Spleen (tissue), 11 donors: ENCODE data around the gene PRKRIP1. TPM values are rescaled to one million over a fixed set of nuclear protein-coding genes. Genes with fewer than 3 reads are reported as not detected.
"Not testable (repeated sequence)": the region's sequence is repeated elsewhere in the genome, so short reads cannot be mapped to it uniquely, and the experiment has no call there.

Source experiments
- DNase-seq: peaks from one replicate; pipeline ENCODE4 v3.0.0-alpha.2; 2020
- H3K27ac ChIP-seq, 8 donors: fragments of 200-600 bp; sonication (generic) in 7 of 8; 1 replicate in 4 of 8; 2 replicates in 4 of 8; pipeline versions ENCODE4 v1.5.0 to v1.8.0; 2016 to 2021; ENCODE audit warnings: inconsistent platforms in 4 of 8, mild to moderate bottlenecking in 4 of 8, moderate library complexity in 1 of 8
- H3K27me3 ChIP-seq, 7 donors: fragments of 200-600 bp; sonication (generic) in 6 of 7; replicated peaks in 1 of 7; 1 replicate in 4 of 7; 2 replicates in 3 of 7; pipeline versions ENCODE4 v1.5.0 to v1.8.0; 2016 to 2021; ENCODE audit warnings: inconsistent platforms in 3 of 7, mild to moderate bottlenecking in 1 of 7
- H3K36me3 ChIP-seq, 6 donors: fragments of 200-600 bp; sonication (generic) in 5 of 6; 1 replicate in 4 of 6; 2 replicates in 2 of 6; pipeline versions ENCODE4 v1.5.0 to v1.8.0; 2016 to 2021; ENCODE audit warnings: inconsistent platforms in 2 of 6
- H3K4me1 ChIP-seq, 6 donors: fragments of 200-600 bp; sonication (generic) in 5 of 6; 1 replicate in 3 of 6; 2 replicates in 3 of 6; pipeline versions ENCODE4 v1.5.0 to v1.8.0; 2016 to 2021; ENCODE audit warnings: inconsistent platforms in 3 of 6
- H3K4me3 ChIP-seq, 8 donors: fragments of 200-600 bp; sonication (generic) in 7 of 8; 1 replicate in 4 of 8; 2 replicates in 4 of 8; pipeline versions ENCODE4 v1.5.0 to v1.8.0; 2016 to 2021; ENCODE audit warnings: inconsistent platforms in 4 of 8, mild to moderate bottlenecking in 4 of 8, moderate library complexity in 2 of 8
- H3K9me3 ChIP-seq, 8 donors: fragments of 200-600 bp; sonication (generic) in 7 of 8; 1 replicate in 4 of 8; 2 replicates in 4 of 8; pipeline versions ENCODE4 v1.5.0 to v1.8.0; 2016 to 2021; ENCODE audit warnings: inconsistent platforms in 4 of 8
- CTCF ChIP-seq, 11 experiments: fragments of 200-600 bp in 7 of 11; fragments of 450-650 bp in 4 of 11; sonication (generic) in 4 of 11; IDR thresholded peaks in 8 of 11; conservative IDR thresholded peaks in 3 of 11; 1 replicate in 7 of 11; 2 replicates in 4 of 11; pipeline versions ENCODE4 v1.4.0 to v1.8.0; 2016 to 2021; ENCODE audit warnings: antibody characterized with exemption in 11 of 11, inconsistent platforms in 4 of 11, mild to moderate bottlenecking in 1 of 11
- POLR2A ChIP-seq, 3 donors: fragments of 450-650 bp; IDR thresholded peaks; one replicate each; pipeline ENCODE4 v1.5.1; 2017; ENCODE audit warnings: antibody characterized with exemption in 3 of 3, mild to moderate bottlenecking in 1 of 3
- POLR2AphosphoS5 ChIP-seq, 3 donors: sonication (generic); formaldehyde crosslinking; IDR thresholded peaks; one replicate each; pipeline ENCODE4 v1.5.1; 2017; ENCODE audit warnings: antibody characterized with exemption in 3 of 3
- WGBS, 5 donors: extraction: QIAGEN DNeasy Blood & Tissue Kit in 3 of 5; methylation state at CpG; one replicate each; pipeline versions ENCODE4 v1.1.5 to v1.1.7; 2013 to 2018; 5-methylcytosine and 5-hydroxymethylcytosine counted together
- intact Hi-C: fragments of 100-400 bp; cut with DNase I; formaldehyde crosslinking; loops from one replicate; pipeline ENCODE4 v1.15.0; 2023; ENCODE audit warnings: low total_unique reads
- polyA plus RNA-seq, 3 donors: library from polyadenylated mRNA; stranded (reverse); fragments of 200-250 nt; gene quantifications; one replicate each; pipeline ENCODE4 v1.2.1, GENCODE V29; 2013
- total RNA-seq, 7 donors: library from RNA; depleted of rRNA in 3 of 7; stranded (reverse); fragments of >200 nt in 3 of 7; fragmentation: NEBNext Ultra II Directional in 4 of 7; extraction: Animal tissue kit (Norgen Biotek cat#: 25700) in 4 of 7; gene quantifications; one replicate each; pipeline versions ENCODE4 v1.1.0 to v1.2.1, GENCODE V29; 2016 to 2021
- donor health status: healthy with polysubstance abuse.
- donor health status: DM: no; HTN: no; CAD: no; lungs with moderate emphysema.
- donor health status: DM: no; HTN: no; CAD: no.
- donor health status: Bipolar disorder and iron deficiency.
- donor health status: healthy.
- donor health status: DM: no; HTN: no; CAD: no.
- donor health status: DM: yes; HTN: yes; CAD: no.

Gene PRKRIP1
- total and polyA plus RNA-seq, 10 donors = 25.0 to 45.7 (median 30.4) TPM

- no peak for TF ChIP-seq POLR2AphosphoS5 (IDR thresholded peaks at IDR 0.05)
- no peak for TF ChIP-seq CTCF (IDR thresholded peaks at IDR 0.05 in 8 of 11, conservative IDR thresholded peaks at IDR 0.05 in 3 of 11)
- TF ChIP-seq POLR2A (IDR thresholded peaks at IDR 0.05) = no peak
- intact Hi-C loops = no loop called here
- Histone ChIP-seq H3K27me3 (no peaks in the 10 kb centered on the region), H3K27ac (no peak overlapping the region), H3K36me3 (peaks cover 0 to 85% (median 40%) of the 10 kb centered on the region in 6 donors), H3K4me1 (peaks cover 0 to 36% (median 4%) of the 10 kb centered on the region in 6 donors), H3K4me3 (no peak overlapping the region), H3K9me3 (no peaks in the 10 kb centered on the region)
- WGBS, 5 donors = 70 to 93% (median 86%) methylated on average over 4 to 6 of the region's 6 CpGs
- peak; percentile 68 for DNase-seq
These were observed 75.6 kb downstream of the PRKRIP1 start for GRCh38 chr7:102471791-102472125.

- no peak overlapping the region for H3K27ac ChIP-seq
- 80 to 87% (median 82%) methylated on average over 12 to 31 of the region's 31 CpGs for WGBS, 5 donors
- peak; percentile 78 for DNase-seq
- H3K9me3 ChIP-seq = no peaks in the 10 kb centered on the region
- TF ChIP-seq POLR2A (IDR thresholded peaks at IDR 0.05) = no peak
- TF ChIP-seq POLR2AphosphoS5 (IDR thresholded peaks at IDR 0.05) = peak in 2 of 3 donors; percentile 26 to 61
- no peak overlapping the region for H3K4me3 ChIP-seq
- intact Hi-C loops = no loop called here
- H3K27me3 ChIP-seq = no peaks in the 10 kb centered on the region
- peaks cover 0 to 83% (median 40%) of the 10 kb centered on the region in 6 donors for H3K36me3 ChIP-seq
- peaks cover 0 to 30% (median 3%) of the 10 kb centered on the region in 6 donors for H3K4me1 ChIP-seq
These were observed 76.2 kb downstream of the PRKRIP1 start for GRCh38 chr7:102472126-102473041.

- Histone ChIP-seq H3K27ac (no peak overlapping the region), H3K27me3 (no peaks in the 10 kb centered on the region), H3K9me3 (no peaks in the 10 kb centered on the region), H3K4me3 (no peak overlapping the region), H3K4me1 (peaks cover 0 to 22% (median 3%) of the 10 kb centered on the region in 6 donors), H3K36me3 (peaks cover 0 to 72% (median 33%) of the 10 kb centered on the region in 6 donors)
- TF ChIP-seq POLR2A (IDR thresholded peaks at IDR 0.05) = no peak
- no peak for TF ChIP-seq POLR2AphosphoS5 (IDR thresholded peaks at IDR 0.05)
- no peak for TF ChIP-seq CTCF (IDR thresholded peaks at IDR 0.05 in 8 of 11, conservative IDR thresholded peaks at IDR 0.05 in 3 of 11)
- DNase-seq = peak; percentile 70
- intact Hi-C loops = no loop called here
- WGBS, 5 donors = 78 to 91% (median 86%) methylated on average over 19 to 23 of the region's 23 CpGs
These were observed 77.3 kb downstream of the PRKRIP1 start for GRCh38 chr7:102473271-102473991.

GRCh38 chr7:102474116-102474515 is 78.0 kb downstream of the PRKRIP1 start:
- H3K27ac ChIP-seq, H3K9me3 ChIP-seq, intact Hi-C loops, H3K4me3 ChIP-seq, H3K27me3 ChIP-seq: not testable (repeated sequence)
- WGBS, 5 donors = 81 to 96% (median 88%) methylated on average over 5 to 11 of the region's 14 CpGs; no CpG with 5 or more reads in 1 of the 5 donors
- DNase-seq = peak; percentile 56
- peaks cover 0 to 65% (median 29%) of the 10 kb centered on the region in 6 donors for H3K36me3 ChIP-seq
- H3K4me1 ChIP-seq = peaks cover 0 to 15% (median 3%) of the 10 kb centered on the region in 6 donors

GRCh38 chr7:102474736-102475435 is 78.7 kb downstream of the PRKRIP1 start:
- intact Hi-C loops, H3K9me3 ChIP-seq, H3K27ac ChIP-seq, H3K4me1 ChIP-seq, H3K27me3 ChIP-seq, H3K4me3 ChIP-seq: not testable (repeated sequence)
- 82 to 94% (median 90%) methylated on average over 4 to 12 of the region's 19 CpGs; no CpG with 5 or more reads in 1 of the 5 donors for WGBS, 5 donors
- peak; percentile 38 for DNase-seq
- H3K36me3 ChIP-seq = peaks cover 0 to 58% (median 25%) of the 10 kb centered on the region in 6 donors
